Psoas muscle (tissue), 8 donors: ENCODE measurements around the gene DELE1. TPM values are rescaled to one million over a fixed set of nuclear protein-coding genes. Genes with fewer than 3 reads are reported as not detected.

ENCODE experiments used
- ATAC-seq, 4 donors: fragments of 200-7000 bp; cut with Tn5 transposase; one replicate each; pipeline ENCODE4 v1.9.1; 2020; ENCODE audit warnings: moderate library complexity in 3 of 4, mild to moderate bottlenecking in 2 of 4
- DNase-seq, 2 donors: peaks; one replicate each; pipeline ENCODE4 v3.0.0-alpha.2; 2020
- H3K27ac ChIP-seq: fragments of 200-600 bp; one replicate; pipeline ENCODE4 v1.8.0; 2022
- H3K27me3 ChIP-seq, 3 donors: fragments of 200-600 bp in 1 of 3; one replicate each; pipeline versions ENCODE4 v1.6.1 to v1.8.0; 2013 to 2022; ENCODE audit warnings: low read length in 2 of 3, mild to moderate bottlenecking in 2 of 3, moderate library complexity in 1 of 3; ENCODE audit not compliant: insufficient read depth in 3 of 3
- H3K36me3 ChIP-seq, 2 donors: fragments of 200-600 bp in 1 of 2; one replicate each; pipeline versions ENCODE4 v1.6.1 to v1.8.0; 2013 to 2022; ENCODE audit warnings: low read depth in 1 of 2, mild to moderate bottlenecking in 1 of 2, moderate library complexity in 1 of 2; ENCODE audit not compliant: insufficient read depth in 1 of 2
- H3K4me1 ChIP-seq: fragments of 200-600 bp; one replicate; pipeline ENCODE4 v1.8.0; 2022
- H3K4me3 ChIP-seq: fragments of 200-600 bp; one replicate; pipeline ENCODE4 v1.8.0; 2022; ENCODE audit warnings: mild to moderate bottlenecking
- H3K9me3 ChIP-seq: fragments of 200-600 bp; one replicate; pipeline ENCODE4 v1.8.0; 2022
- WGBS, 3 donors: extraction: QIAGEN DNeasy Blood & Tissue Kit; methylation state at CpG; one replicate each; pipeline versions ENCODE4 v1.1.6 to v1.1.7; 2013; 5-methylcytosine and 5-hydroxymethylcytosine counted together
- intact Hi-C, 2 donors: fragments of 100-400 bp; cut with DNase I; formaldehyde crosslinking; loops; one replicate each; pipeline versions ENCODE4 v1.11.0 to v1.14.2; 2022
- polyA plus RNA-seq, 3 donors: library from polyadenylated mRNA; stranded (reverse); fragments of 200-250 nt; gene quantifications; one replicate each; pipeline ENCODE4 v1.2.3, GENCODE V29; 2013
- total RNA-seq, 4 donors: library from RNA; stranded (reverse); fragmentation: NEBNext Ultra II Directional in 2 of 4; extraction: Animal tissue kit (Norgen Biotek cat#: 25700) in 2 of 4; gene quantifications; one replicate each; pipeline versions ENCODE4 v1.2.1 to v1.2.4, GENCODE V29; 2021 to 2023
- TF ChIP-seq, protein P1 (sequence below): fragments of 200-600 bp; IDR thresholded peaks from one replicate; pipeline ENCODE4 v1.8.0; 2022; ENCODE audit warnings: antibody characterized with exemption
- donor health status: healthy with polysubstance abuse.
- donor health status: DM: no; HTN: no; CAD: no; lungs with moderate emphysema.
- donor health status: Bipolar disorder and iron deficiency.
- donor health status: healthy.
- donor health status: DM: yes; HTN: yes; CAD: no.
- donor health status: DM: no; HTN: no; CAD: no.
- donor health status: DM: no; HTN: no; CAD: no.
- donor health status: DM: yes; HTN: yes; CAD: no.

The DELE1 gene
- total and polyA plus RNA-seq, 7 donors: 23.1 to 65.5 (median 40.5) TPM

DNA sequence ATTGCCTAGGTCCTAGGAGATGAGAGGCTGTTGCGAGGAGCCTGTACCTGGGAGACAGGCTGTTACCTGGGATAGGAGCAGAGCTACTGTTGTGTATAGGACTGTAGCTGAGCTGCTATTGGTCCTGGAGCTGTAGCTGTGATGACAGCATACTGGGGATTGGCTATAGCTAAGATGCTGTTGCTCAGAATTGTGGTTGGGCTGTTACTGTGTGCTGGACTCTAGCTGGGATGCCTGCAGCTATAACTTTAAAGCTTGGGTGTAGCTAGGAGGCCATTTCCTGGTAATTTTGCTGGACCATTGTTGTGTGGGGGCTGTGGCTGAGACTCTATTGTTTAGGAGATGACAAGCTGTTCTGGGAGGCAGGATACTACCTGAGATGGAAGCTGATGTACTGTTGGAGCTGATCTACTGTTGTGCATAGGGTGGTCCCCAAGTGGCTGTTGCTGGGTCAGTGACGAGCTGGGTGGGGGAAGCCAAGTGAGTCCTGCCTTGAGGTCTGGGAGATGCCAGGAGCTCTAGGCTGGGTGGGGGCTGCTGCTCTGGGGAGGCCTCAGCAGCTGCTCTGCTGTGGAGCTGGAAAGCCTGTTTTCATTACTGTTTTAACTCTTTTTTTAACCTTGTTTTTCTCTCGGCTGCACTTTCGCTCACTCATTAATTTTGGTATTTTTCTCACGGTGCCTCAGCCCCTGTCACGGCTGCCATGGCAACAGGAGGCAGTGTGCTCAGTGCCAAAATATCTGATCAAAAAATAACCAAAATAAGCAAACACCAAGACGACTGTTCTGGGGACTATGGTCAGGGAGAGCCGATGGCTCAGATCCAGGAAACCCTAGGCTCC lies 42.5 kb upstream of the DELE1 start:
- 26 to 34% (median 27%) methylated on average over 8 of the region's 8 CpGs for WGBS, 3 donors
- intact Hi-C loops: loop anchor here in 1 of 2 donors (2.0 to 5.0 kb wide), 2 partner anchors 71 to 186 kb away; no protein-coding TSS in a partner anchor
- DNase-seq: no peak

DNA sequence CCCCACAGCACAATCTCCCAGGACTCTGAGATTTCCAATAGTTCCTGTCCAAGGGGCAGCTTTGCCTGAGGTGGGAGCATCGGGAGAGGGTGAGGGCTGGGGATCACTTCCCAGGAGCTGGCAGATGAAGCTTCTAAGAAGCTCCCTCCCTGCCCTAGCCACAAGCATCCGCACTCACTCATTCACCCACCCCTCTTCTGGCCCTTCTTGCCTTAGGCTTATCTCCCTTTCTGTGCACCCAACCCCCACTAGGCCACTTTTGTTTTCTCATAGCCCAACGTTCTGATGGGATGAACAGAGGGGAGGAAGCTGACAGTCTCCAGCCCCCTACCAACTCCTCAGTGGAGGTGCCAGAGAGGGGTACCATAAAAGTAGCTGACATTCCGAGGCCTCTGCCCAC lies 41.8 kb upstream of the DELE1 start:
- intact Hi-C loops: loop anchor here in 1 of 2 donors (2.0 to 5.0 kb wide), 2 partner anchors 70 to 187 kb away; no protein-coding TSS in a partner anchor

More for the DNA sequence above, 42.5 kb upstream of the DELE1 start:
- TF ChIP-seq, protein P1, sequence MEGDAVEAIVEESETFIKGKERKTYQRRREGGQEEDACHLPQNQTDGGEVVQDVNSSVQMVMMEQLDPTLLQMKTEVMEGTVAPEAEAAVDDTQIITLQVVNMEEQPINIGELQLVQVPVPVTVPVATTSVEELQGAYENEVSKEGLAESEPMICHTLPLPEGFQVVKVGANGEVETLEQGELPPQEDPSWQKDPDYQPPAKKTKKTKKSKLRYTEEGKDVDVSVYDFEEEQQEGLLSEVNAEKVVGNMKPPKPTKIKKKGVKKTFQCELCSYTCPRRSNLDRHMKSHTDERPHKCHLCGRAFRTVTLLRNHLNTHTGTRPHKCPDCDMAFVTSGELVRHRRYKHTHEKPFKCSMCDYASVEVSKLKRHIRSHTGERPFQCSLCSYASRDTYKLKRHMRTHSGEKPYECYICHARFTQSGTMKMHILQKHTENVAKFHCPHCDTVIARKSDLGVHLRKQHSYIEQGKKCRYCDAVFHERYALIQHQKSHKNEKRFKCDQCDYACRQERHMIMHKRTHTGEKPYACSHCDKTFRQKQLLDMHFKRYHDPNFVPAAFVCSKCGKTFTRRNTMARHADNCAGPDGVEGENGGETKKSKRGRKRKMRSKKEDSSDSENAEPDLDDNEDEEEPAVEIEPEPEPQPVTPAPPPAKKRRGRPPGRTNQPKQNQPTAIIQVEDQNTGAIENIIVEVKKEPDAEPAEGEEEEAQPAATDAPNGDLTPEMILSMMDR: no peak
- H3K36me3 ChIP-seq: no peaks in the 10 kb centered on the region
- H3K27ac ChIP-seq: peak overlapping the region; percentile 2
- no peak for ATAC-seq
- no peaks in the 10 kb centered on the region for H3K9me3 ChIP-seq
- H3K27me3 ChIP-seq: peaks cover 0 to 56% (median 16%) of the 10 kb centered on the region in 3 donors
- H3K4me1 ChIP-seq: peaks cover 24% of the 10 kb centered on the region
- H3K4me3 ChIP-seq: no peak overlapping the region

DNA sequence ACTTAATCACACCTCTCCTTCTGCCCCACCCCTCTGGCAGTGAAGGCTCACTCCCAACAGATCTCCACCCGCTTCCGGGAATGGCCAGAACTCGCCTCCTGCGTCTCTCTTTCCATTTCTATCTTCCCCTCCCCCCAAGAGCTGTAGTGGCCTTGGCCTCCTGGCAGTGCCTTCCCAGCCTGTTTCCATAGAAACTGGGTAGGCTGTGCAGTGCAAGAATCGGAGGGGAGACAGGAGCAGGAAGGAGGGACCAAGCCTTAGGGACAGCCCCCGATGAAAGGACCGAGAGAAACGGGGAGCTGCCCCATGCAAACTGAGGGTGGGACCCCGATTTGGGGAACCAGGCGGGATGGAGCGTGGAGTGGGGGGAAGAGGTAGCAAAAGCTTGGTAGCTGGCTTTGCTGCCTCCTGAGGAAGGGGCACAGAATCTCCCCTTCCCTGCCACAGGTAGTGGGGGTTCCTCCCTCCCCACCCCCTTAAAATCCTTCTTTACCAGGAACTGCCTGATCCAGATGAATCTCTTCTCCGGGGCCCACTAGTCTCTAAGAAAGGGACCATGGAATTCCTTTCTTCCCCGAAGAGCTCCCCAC lies 41.0 kb upstream of the DELE1 start:
- no peak overlapping the region for H3K4me3 ChIP-seq
- H3K4me1 ChIP-seq: peaks cover 13% of the 10 kb centered on the region
- TF ChIP-seq, protein P1: no peak
- no peaks in the 10 kb centered on the region for H3K9me3 ChIP-seq
- peaks cover 0 to 47% (median 11%) of the 10 kb centered on the region in 3 donors for H3K27me3 ChIP-seq
- 14 to 23% (median 14%) methylated on average over 13 of the region's 13 CpGs for WGBS, 3 donors
- H3K27ac ChIP-seq: no peak overlapping the region
- intact Hi-C loops: loop anchor here in 1 of 2 donors (5.0 kb wide), 1 partner anchor 70 kb away; no protein-coding TSS in a partner anchor
- ATAC-seq (no peak), DNase-seq (no peak)
- no peaks in the 10 kb centered on the region for H3K36me3 ChIP-seq

More for the DNA sequence above, 41.8 kb upstream of the DELE1 start:
- ATAC-seq: no peak
- TF ChIP-seq, protein P1: no peak
- Histone ChIP-seq H3K9me3 (no peaks in the 10 kb centered on the region), H3K36me3 (no peaks in the 10 kb centered on the region), H3K4me3 (no peak overlapping the region), H3K27me3 (peaks cover 0 to 54% (median 11%) of the 10 kb centered on the region in 3 donors), H3K4me1 (peaks cover 18% of the 10 kb centered on the region), H3K27ac (peak overlapping the region; percentile 2)
- DNase-seq: no peak
- 16 to 20% (median 16%) methylated on average over 4 of the region's 4 CpGs for WGBS, 3 donors

DNA sequence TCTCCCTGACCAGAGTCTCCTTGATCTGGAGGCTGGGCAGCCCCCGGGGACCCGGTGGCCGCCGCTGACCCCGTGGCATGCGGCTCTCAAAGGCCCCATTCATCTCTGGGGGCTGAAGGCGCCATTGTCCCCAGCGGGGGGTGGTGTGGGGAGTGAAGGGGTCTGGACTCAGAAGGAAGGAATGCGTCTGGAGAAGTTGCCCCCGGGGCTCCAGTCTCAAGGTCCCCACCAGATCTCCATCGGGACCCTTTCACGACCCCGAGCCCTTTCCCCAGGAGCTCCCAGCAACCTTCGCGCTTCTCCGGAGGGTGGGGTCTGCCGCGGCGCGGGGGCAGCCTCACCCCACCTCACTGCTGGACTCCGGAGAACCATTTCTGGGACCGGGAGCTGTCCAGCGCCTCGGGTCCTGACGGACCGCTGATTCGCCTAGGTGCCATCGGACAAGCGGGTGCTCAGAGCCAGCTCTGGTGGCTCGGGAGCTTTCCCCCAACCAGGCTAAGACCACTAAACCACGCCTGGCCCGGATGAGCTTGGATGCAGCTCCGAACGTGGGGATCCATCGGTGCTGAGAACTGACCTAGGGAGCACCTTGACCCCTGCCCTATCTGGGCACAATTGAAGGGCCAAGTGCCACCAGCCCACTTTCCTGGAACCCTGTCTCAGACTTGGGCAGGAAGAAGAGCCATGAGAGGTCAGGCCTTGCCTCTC lies 40.3 kb upstream of the DELE1 start:
- ATAC-seq (no peak), DNase-seq (peak; percentile 47 to 67)
- Histone ChIP-seq H3K36me3 (no peaks in the 10 kb centered on the region), H3K27ac (no peak overlapping the region), H3K4me3 (no peak overlapping the region), H3K27me3 (peaks cover 0 to 46% (median 11%) of the 10 kb centered on the region in 3 donors), H3K4me1 (peaks cover 13% of the 10 kb centered on the region), H3K9me3 (no peaks in the 10 kb centered on the region)
- 2 to 3% (median 2%) methylated on average over 34 to 35 of the region's 35 CpGs for WGBS, 3 donors
- intact Hi-C loops: loop anchor here in 1 of 2 donors (5.0 kb wide), 1 partner anchor 69 kb away; no protein-coding TSS in a partner anchor
- TF ChIP-seq, protein P1: no peak
